H1 (cell line): ENCODE data around the gene TPPP3. TPM values are rescaled to one million over a fixed set of nuclear protein-coding genes. Genes with fewer than 3 reads are reported as not detected.

Experiments
- CTCF ChIA-PET: fragments of 300-600 bp; sonication (Branson Sonifier 250); formaldehyde crosslinking; loops from one replicate; lab custom pipeline; 2021; ENCODE audit not compliant: partially characterized antibody; lab: Charles Lee
- POLR2A ChIA-PET: fragments of 300-600 bp; sonication (Branson Sonifier 250); formaldehyde crosslinking; loops from one replicate; lab custom pipeline; 2021; ENCODE audit warnings: inconsistent platforms; ENCODE audit not compliant: partially characterized antibody; lab: Charles Lee
- DNase-seq, 2 experiments: peaks; one replicate each; pipeline versions ENCODE4 v3.0.0 to v3.0.0-alpha.2; 2010 to 2022; ENCODE audit warnings: low spot score in 2 of 2, low read depth in 1 of 2, mixed read lengths in 1 of 2
- FAIRE-seq: peaks from 2 replicates; lab custom pipeline; 2011; peaks lifted over from hg19 to GRCh38; lab: Jason Lieb, UNC
- H2AFZ ChIP-seq: 2 replicates; pipeline ENCODE4 v1.8.1; 2012; ENCODE audit warnings: low read length, inconsistent platforms
- H2AK5ac ChIP-seq: 2 replicates; pipeline ENCODE4 v1.6.1; 2013; ENCODE audit warnings: low read depth, low read length
- H2BK120ac ChIP-seq: replicated peaks from 2 replicates; pipeline ENCODE3; 2013; ENCODE audit warnings: low read depth, low read length, inconsistent platforms
- H2BK12ac ChIP-seq: 2 replicates; pipeline ENCODE4 v1.6.1; 2013; ENCODE audit warnings: low read depth, low read length
- H2BK15ac ChIP-seq: 2 replicates; pipeline ENCODE4 v1.6.1; 2013; ENCODE audit warnings: low read length
- H2BK20ac ChIP-seq: 2 replicates; pipeline ENCODE4 v1.6.1; 2013; ENCODE audit warnings: low read length
- H2BK5ac ChIP-seq: 2 replicates; pipeline ENCODE4 v1.6.1; 2013; ENCODE audit warnings: low read depth, low read length
- H3K14ac ChIP-seq: 2 replicates; pipeline ENCODE4 v1.6.1; 2013; ENCODE audit warnings: inconsistent platforms; ENCODE audit not compliant: insufficient read length
- H3K18ac ChIP-seq: 2 replicates; pipeline ENCODE4 v1.6.1; 2013; ENCODE audit warnings: low read length; ENCODE audit errors: extremely low read depth
- H3K23ac ChIP-seq: 2 replicates; pipeline ENCODE4 v1.6.1; 2013; ENCODE audit warnings: inconsistent platforms; ENCODE audit not compliant: insufficient read length
- H3K23me2 ChIP-seq: 2 replicates; pipeline ENCODE4 v1.6.1; 2013; ENCODE audit warnings: low read depth, low read length
- H3K27ac ChIP-seq: 2 replicates; pipeline ENCODE4 v1.6.1; 2011; ENCODE audit warnings: low read depth, low read length, inconsistent platforms
- H3K27me3 ChIP-seq, 4 experiments: replicated peaks in 1 of 4; 1 replicate in 1 of 4; 2 replicates in 3 of 4; pipeline versions ENCODE4 v1.6.1 to v1.8.1; 2011 to 2013; ENCODE audit warnings: low read length in 3 of 4, mild to moderate bottlenecking in 3 of 4, inconsistent platforms in 2 of 4, mixed read lengths in 2 of 4, moderate library complexity in 1 of 4; ENCODE audit not compliant: control insufficient read depth in 3 of 4, insufficient read depth in 3 of 4; ENCODE audit errors: extremely low read depth in 1 of 4
- H3K36me3 ChIP-seq, 4 experiments: 2 replicates each; pipeline versions ENCODE4 v1.6.1 to v1.8.1; 2011 to 2013; ENCODE audit warnings: mild to moderate bottlenecking in 4 of 4, low read length in 3 of 4, moderate library complexity in 2 of 4, control low read depth in 1 of 4, inconsistent platforms in 1 of 4; ENCODE audit not compliant: insufficient read depth in 4 of 4, control insufficient read depth in 2 of 4
- H3K4ac ChIP-seq: replicated peaks from 2 replicates; pipeline ENCODE3; 2013; ENCODE audit warnings: low read length, low read depth, mixed read lengths, inconsistent platforms; ENCODE audit not compliant: insufficient read length
- H3K4me1 ChIP-seq, 4 experiments: replicated peaks in 1 of 4; 1 replicate in 1 of 4; 2 replicates in 3 of 4; pipeline versions ENCODE4 v1.6.1 to v1.8.1; 2011 to 2013; ENCODE audit warnings: low read length in 3 of 4, inconsistent platforms in 2 of 4, mixed read lengths in 1 of 4; ENCODE audit not compliant: insufficient read depth in 4 of 4, control insufficient read depth in 3 of 4
- H3K4me2 ChIP-seq, 2 experiments: 2 replicates each; pipeline versions ENCODE4 v1.6.1 to v1.8.1; 2011 to 2013; ENCODE audit warnings: low read depth in 2 of 2, low read length in 2 of 2, control low read depth in 1 of 2, inconsistent platforms in 1 of 2, mild to moderate bottlenecking in 1 of 2; ENCODE audit not compliant: insufficient read depth in 1 of 2
- H3K4me3 ChIP-seq, 4 experiments: fragments of 200-600, 300-600 bp in 1 of 4; sonication (generic), shearing (Covaris generic), sonication (Bioruptor Twin) in 1 of 4; 2 replicates each; pipeline versions ENCODE4 v1.5.1 to v1.8.1; 2011 to 2016; ENCODE audit warnings: low read length in 4 of 4, low read depth in 3 of 4, control low read depth in 2 of 4, inconsistent platforms in 2 of 4, mild to moderate bottlenecking in 2 of 4, mixed read lengths in 1 of 4, moderate library complexity in 1 of 4; ENCODE audit not compliant: insufficient read depth in 2 of 4; ENCODE audit errors: extremely low read depth in 1 of 4
- H3K56ac ChIP-seq: replicated peaks from 2 replicates; pipeline ENCODE3; 2013; ENCODE audit warnings: low read depth, mild to moderate bottlenecking, mixed read lengths, low read length, inconsistent platforms; ENCODE audit not compliant: insufficient read length
- H3K79me1 ChIP-seq: 2 replicates; pipeline ENCODE4 v1.6.1; 2013; ENCODE audit warnings: low read depth, low read length, control low read depth
- H3K79me2 ChIP-seq, 2 experiments: 2 replicates each; pipeline versions ENCODE4 v1.6.1 to v1.8.1; 2012 to 2013; ENCODE audit warnings: low read length in 2 of 2, mild to moderate bottlenecking in 2 of 2, inconsistent platforms in 1 of 2; ENCODE audit not compliant: insufficient read depth in 2 of 2, control insufficient read depth in 1 of 2
- H3K9ac ChIP-seq, 4 experiments: replicated peaks in 1 of 4; 1 replicate in 1 of 4; 2 replicates in 3 of 4; pipeline versions ENCODE4 v1.6.1 to v1.8.1; 2011 to 2013; ENCODE audit warnings: low read depth in 3 of 4, low read length in 3 of 4, control low read depth in 2 of 4, mild to moderate bottlenecking in 2 of 4, moderate library complexity in 2 of 4, inconsistent platforms in 1 of 4; ENCODE audit errors: extremely low read depth in 1 of 4
- H3K9me3 ChIP-seq, 2 experiments: 2 replicates each; pipeline versions ENCODE4 v1.6.1 to v1.8.1; 2012 to 2013; ENCODE audit warnings: mild to moderate bottlenecking in 2 of 2, moderate library complexity in 2 of 2, control low read depth in 1 of 2, inconsistent platforms in 1 of 2, low read depth in 1 of 2, low read length in 1 of 2, mixed read lengths in 1 of 2; ENCODE audit not compliant: insufficient read depth in 2 of 2
- H4K20me1 ChIP-seq, 2 experiments: replicated peaks in 1 of 2; 2 replicates each; pipeline versions ENCODE3 to v1.8.1; 2011 to 2013; ENCODE audit warnings: inconsistent platforms in 2 of 2, low read length in 2 of 2, mild to moderate bottlenecking in 1 of 2; ENCODE audit not compliant: insufficient read depth in 2 of 2, control insufficient read depth in 1 of 2
- H4K5ac ChIP-seq: 2 replicates; pipeline ENCODE4 v1.6.1; 2013; ENCODE audit warnings: low read length, low read depth, mixed read lengths, inconsistent platforms; ENCODE audit not compliant: insufficient read length
- H4K8ac ChIP-seq: 2 replicates; pipeline ENCODE4 v1.8.0; 2013; ENCODE audit warnings: mild to moderate bottlenecking, moderate library complexity, low read length, inconsistent platforms; ENCODE audit not compliant: insufficient read depth; ENCODE audit errors: extremely low read depth
- H4K91ac ChIP-seq: replicated peaks from 2 replicates; pipeline ENCODE3; 2013; ENCODE audit warnings: low read length, mixed read lengths, inconsistent platforms; ENCODE audit not compliant: insufficient read length
- CTCF ChIP-seq, 3 experiments: IDR thresholded peaks; 1 replicate in 2 of 3; 2 replicates in 1 of 3; pipeline versions ENCODE4 v1.5.1 to v1.6.1; 2011; ENCODE audit warnings: low read length in 3 of 3, mild to moderate bottlenecking in 3 of 3, inconsistent platforms in 2 of 3, low read depth in 1 of 3, moderate library complexity in 1 of 3; ENCODE audit not compliant: insufficient read depth in 1 of 3; ENCODE audit errors: control extremely low read depth in 1 of 3
- KDM4A ChIP-seq: IDR thresholded peaks from one replicate; pipeline ENCODE4 v1.7.1; 2012; ENCODE audit warnings: low read depth, mild to moderate bottlenecking, moderate library complexity, low read length, inconsistent platforms; ENCODE audit not compliant: severe bottlenecking
- RAD21 ChIP-seq, 2 experiments: IDR thresholded peaks in 1 of 2; conservative IDR thresholded peaks in 1 of 2; 2 replicates each; pipeline ENCODE4 v1.6.1; 2011; ENCODE audit warnings: low read depth in 2 of 2, low read length in 2 of 2, improper control_type of control experiment in 1 of 2, inconsistent platforms in 1 of 2, mild to moderate bottlenecking in 1 of 2, moderate library complexity in 1 of 2
- polyA plus RNA-seq, 7 experiments: library from polyadenylated mRNA; depleted of rRNA in 3 of 7; stranded (reverse) in 5 of 7; unstranded in 2 of 7; fragments of >200 nt in 5 of 7; fragments of 200-250 nt in 2 of 7; gene quantifications; 1 replicate in 5 of 7; 2 replicates in 1 of 7; 4 replicates in 1 of 7; pipeline versions ENCODE4 v1.2.1 to v1.2.3, GENCODE V29; 2011 to 2013; ENCODE audit warnings: missing spikeins in 2 of 7, mixed read lengths in 2 of 7
- total RNA-seq: library from RNA; stranded (reverse); fragmentation: NEBNext Ultra II Directional; extraction: Animal tissue kit (Norgen Biotek cat#: 25700); gene quantifications from 2 replicates; pipeline ENCODE4 v1.2.1, GENCODE V29; 2021

TPPP3 gene
- total and polyA plus RNA-seq, 2 of the 8 experiments (the other 6 are each of a cell fraction or from before 2014, with no cell fraction given), result 0.77 to 1.0 TPM

GRCh38 chr16:67372664-67373063 is 20.6 kb downstream of the TPPP3 start:
- FAIRE-seq, result no peak
- CTCF ChIA-PET, result interaction anchor here (0.6 to 3.8 kb wide), 20 partner anchors 10 to 165 kb away, joined by 3 to 26 read pairs (median 5); partner anchors contain the start of gene TPPP3

More at GRCh38 chr16:67372664-67373063, 20.6 kb downstream of the TPPP3 start:
- H2BK15ac ChIP-seq, result no peak overlapping the region
- no peaks in the 10 kb centered on the region for H3K36me3 ChIP-seq
- H2BK12ac ChIP-seq, result no peak overlapping the region
- no peak overlapping the region for H2AK5ac ChIP-seq
- H4K20me1 ChIP-seq, result no peaks in the 10 kb centered on the region
- H4K5ac ChIP-seq, result no peak overlapping the region
- POLR2A ChIA-PET, result interaction anchor here (0.9 kb wide), 1 partner anchor 72 kb away, joined by 3 read pairs; no protein-coding TSS in a partner anchor
- H2BK20ac ChIP-seq, result no peak overlapping the region
- no peak overlapping the region for H2AFZ ChIP-seq
- no peak overlapping the region for H4K91ac ChIP-seq
- no peak for DNase-seq
- no peak overlapping the region for H3K23ac ChIP-seq
- H3K14ac ChIP-seq, result no peak overlapping the region
- no peak overlapping the region for H3K9ac ChIP-seq
- no peak overlapping the region for H2BK120ac ChIP-seq
- H3K18ac ChIP-seq, result no peak overlapping the region
- H3K56ac ChIP-seq, result no peak overlapping the region
- no peaks in the 10 kb centered on the region for H3K79me2 ChIP-seq
- no peak overlapping the region for H3K4me2 ChIP-seq
- H3K4me3 ChIP-seq, result no peak overlapping the region
- no peaks in the 10 kb centered on the region for H3K9me3 ChIP-seq
- H3K4me1 ChIP-seq, result no peaks in the 10 kb centered on the region
- H3K79me1 ChIP-seq, result no peaks in the 10 kb centered on the region
- TF ChIP-seq RAD21 (IDR thresholded peaks at IDR 0.05 in 1 of 2, conservative IDR thresholded peaks at IDR 0.05 in 1 of 2; ENCODE audit: low read depth in 2 of 2, low read length in 2 of 2) (peak; percentile 51 to 57), CTCF (IDR thresholded peaks at IDR 0.05; ENCODE audit: control extremely low read depth in 1 of 3, insufficient read depth in 1 of 3, low read depth in 1 of 3, low read length in 3 of 3) (peak in 2 of 3 experiments; percentile 28 to 35; a peak in 2 of 4 replicates), KDM4A (no peak)
- no peak overlapping the region for H3K4ac ChIP-seq
- H3K23me2 ChIP-seq, result no peaks in the 10 kb centered on the region
- no peak overlapping the region for H4K8ac ChIP-seq
- no peak overlapping the region for H2BK5ac ChIP-seq
- H3K27ac ChIP-seq, result no peak overlapping the region
- peaks cover 0 to 5% (median 0%) of the 10 kb centered on the region in 4 experiments; a peak in 3 of 7 replicates for H3K27me3 ChIP-seq
